ENCODE data around the gene MAP2. TPM values are rescaled to one million over a fixed set of nuclear protein-coding genes. Genes with fewer than 3 reads are reported as not detected.
"Not testable (repeated sequence)": the region's sequence is repeated elsewhere in the genome, so short reads cannot be mapped to it uniquely, and the experiment has no call there.

MAP2 gene
- total RNA-seq, 2 experiments from 2014 or later: 0.10 TPM; not detected in 1

DNA sequence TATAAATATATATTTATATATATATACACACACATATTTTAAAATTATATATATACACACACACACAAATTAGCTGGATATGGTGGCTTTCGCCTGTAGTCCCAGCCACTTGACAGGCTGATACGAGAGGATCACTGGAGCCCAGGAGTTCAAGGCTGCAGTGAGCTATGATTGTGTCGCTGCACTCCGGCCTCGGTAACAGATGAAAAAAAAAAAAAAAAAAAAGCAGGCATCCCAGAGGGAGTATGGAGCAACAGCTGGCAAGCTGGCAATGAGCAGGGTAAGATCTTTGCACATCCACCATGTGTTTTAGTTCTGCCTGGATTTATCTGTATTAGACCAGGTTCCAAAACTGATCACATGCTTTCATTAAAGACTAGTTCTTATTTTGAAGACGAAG is 170.1 kb downstream of the MAP2 start:
- TF ChIP-seq, protein P1, sequence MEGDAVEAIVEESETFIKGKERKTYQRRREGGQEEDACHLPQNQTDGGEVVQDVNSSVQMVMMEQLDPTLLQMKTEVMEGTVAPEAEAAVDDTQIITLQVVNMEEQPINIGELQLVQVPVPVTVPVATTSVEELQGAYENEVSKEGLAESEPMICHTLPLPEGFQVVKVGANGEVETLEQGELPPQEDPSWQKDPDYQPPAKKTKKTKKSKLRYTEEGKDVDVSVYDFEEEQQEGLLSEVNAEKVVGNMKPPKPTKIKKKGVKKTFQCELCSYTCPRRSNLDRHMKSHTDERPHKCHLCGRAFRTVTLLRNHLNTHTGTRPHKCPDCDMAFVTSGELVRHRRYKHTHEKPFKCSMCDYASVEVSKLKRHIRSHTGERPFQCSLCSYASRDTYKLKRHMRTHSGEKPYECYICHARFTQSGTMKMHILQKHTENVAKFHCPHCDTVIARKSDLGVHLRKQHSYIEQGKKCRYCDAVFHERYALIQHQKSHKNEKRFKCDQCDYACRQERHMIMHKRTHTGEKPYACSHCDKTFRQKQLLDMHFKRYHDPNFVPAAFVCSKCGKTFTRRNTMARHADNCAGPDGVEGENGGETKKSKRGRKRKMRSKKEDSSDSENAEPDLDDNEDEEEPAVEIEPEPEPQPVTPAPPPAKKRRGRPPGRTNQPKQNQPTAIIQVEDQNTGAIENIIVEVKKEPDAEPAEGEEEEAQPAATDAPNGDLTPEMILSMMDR (conservative IDR thresholded peaks at IDR 0.05; ENCODE audit: low read length): no peak
- no peak for TF ChIP-seq EZH2phosphoT487 (IDR thresholded peaks at IDR 0.05; ENCODE audit: borderline replicate concordance, low read depth, low read length)
- no peak overlapping the region for H3K27ac ChIP-seq (ENCODE audit: low read depth, low read length, poor library complexity, severe bottlenecking)
- no peaks in the 10 kb centered on the region for H3K9me2 ChIP-seq (ENCODE audit: insufficient read depth, low read length)
- H3K4me2 ChIP-seq (ENCODE audit: low read length): no peak overlapping the region
- no peak overlapping the region for H2AFZ ChIP-seq (ENCODE audit: low read length)
- intact Hi-C loops (cut with micrococcal nuclease; ENCODE audit: unreplicated experiment): no loop called here
- POLR2A ChIA-PET: no interaction called here
- H3K79me2 ChIP-seq (ENCODE audit: insufficient read depth, low read depth, low read length): no peaks in the 10 kb centered on the region
- H4K20me1 ChIP-seq (ENCODE audit: insufficient read depth, low read length): no peaks in the 10 kb centered on the region
- no peak for DNase-seq (ENCODE audit: low spot score)
- H3K4me3 ChIP-seq (ENCODE audit: low read depth, low read length, poor library complexity, severe bottlenecking): no peak overlapping the region
- no peaks in the 10 kb centered on the region for H3K9me3 ChIP-seq (ENCODE audit: low read length)
- no peaks in the 10 kb centered on the region for H3K4me1 ChIP-seq (ENCODE audit: insufficient read depth, low read length, poor library complexity, severe bottlenecking)
- H3K36me3 ChIP-seq (ENCODE audit: insufficient read depth, low read length): no peaks in the 10 kb centered on the region
- BruUV-seq (replicated peaks): no TSS peak
- CTCF ChIA-PET (ENCODE audit: unreplicated experiment): no interaction called here

DNA sequence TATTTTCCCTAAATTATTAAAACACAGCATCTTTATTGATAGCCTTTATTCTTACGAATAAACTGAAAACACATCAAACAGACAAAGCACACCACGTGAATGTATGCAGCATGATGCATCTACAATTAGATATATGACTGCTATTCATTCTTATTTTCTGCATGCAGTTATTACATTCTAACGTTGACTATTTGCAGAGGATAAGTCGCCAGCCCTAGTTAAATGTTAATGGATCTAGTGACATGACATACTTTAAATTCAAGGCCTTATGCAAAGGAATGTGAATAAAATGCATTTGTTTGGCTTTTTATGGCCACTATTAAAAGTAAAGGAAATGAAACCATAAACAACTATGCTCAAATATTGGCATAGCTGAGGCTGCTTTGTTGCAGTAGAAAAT is 172.4 kb downstream of the MAP2 start:
- no peak overlapping the region for H2AFZ ChIP-seq (ENCODE audit: low read length)
- intact Hi-C loops (cut with micrococcal nuclease; ENCODE audit: unreplicated experiment): no loop called here
- no peak overlapping the region for H3K4me2 ChIP-seq (ENCODE audit: low read length)
- H3K79me2 ChIP-seq (ENCODE audit: insufficient read depth, low read depth, low read length): no peaks in the 10 kb centered on the region
- POLR2A ChIA-PET: interaction anchor here (0.6 kb wide), 1 partner anchor 219 kb away, joined by 3 read pairs; no protein-coding TSS in a partner anchor
- no peak overlapping the region for H3K4me3 ChIP-seq (ENCODE audit: low read depth, low read length, poor library complexity, severe bottlenecking)
- no peaks in the 10 kb centered on the region for H3K9me2 ChIP-seq (ENCODE audit: insufficient read depth, low read length)
- H3K4me1 ChIP-seq (ENCODE audit: insufficient read depth, low read length, poor library complexity, severe bottlenecking): no peaks in the 10 kb centered on the region
- TF ChIP-seq, protein P1 (conservative IDR thresholded peaks at IDR 0.05; ENCODE audit: low read length): no peak
- no peak for TF ChIP-seq EZH2phosphoT487 (IDR thresholded peaks at IDR 0.05; ENCODE audit: borderline replicate concordance, low read depth, low read length)
- no TSS peak for BruUV-seq (replicated peaks)
- no peaks in the 10 kb centered on the region for H4K20me1 ChIP-seq (ENCODE audit: insufficient read depth, low read length)
- no peak overlapping the region for H3K27ac ChIP-seq (ENCODE audit: low read depth, low read length, poor library complexity, severe bottlenecking)
- no peak for DNase-seq (ENCODE audit: low spot score)
- H3K9me3 ChIP-seq (ENCODE audit: low read length): no peaks in the 10 kb centered on the region
- no peaks in the 10 kb centered on the region for H3K36me3 ChIP-seq (ENCODE audit: insufficient read depth, low read length)
- CTCF ChIA-PET (ENCODE audit: unreplicated experiment): no interaction called here

DNA sequence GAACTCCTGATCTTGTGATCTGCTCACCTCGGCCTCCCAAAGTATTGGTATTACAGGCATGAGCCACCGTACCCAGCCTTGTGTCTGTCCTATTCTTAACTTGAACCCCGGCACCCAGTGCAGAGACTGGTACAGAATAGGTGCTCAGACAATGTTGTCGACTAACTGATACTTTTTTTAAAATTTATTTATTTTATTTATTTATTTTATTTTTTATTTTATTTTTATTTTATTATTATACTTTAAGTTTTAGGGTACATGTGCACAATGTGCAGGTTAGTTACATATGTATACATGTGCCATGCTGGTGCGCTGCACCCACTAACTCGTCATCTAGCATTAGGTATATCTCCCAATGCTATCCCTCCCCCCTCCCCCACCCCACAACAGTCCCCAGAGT is 174.4 kb downstream of the MAP2 start:
- POLR2A ChIA-PET; BruUV-seq (replicated peaks): not testable (repeated sequence)

More for the DNA sequence above, 174.4 kb downstream of the MAP2 start:
- CTCF ChIA-PET (ENCODE audit: unreplicated experiment); H3K9me3 ChIP-seq (ENCODE audit: low read length); H4K20me1 ChIP-seq (ENCODE audit: insufficient read depth, low read length); DNase-seq (ENCODE audit: low spot score); H3K27ac ChIP-seq (ENCODE audit: low read depth, low read length, poor library complexity, severe bottlenecking); H2AFZ ChIP-seq (ENCODE audit: low read length); H3K36me3 ChIP-seq (ENCODE audit: insufficient read depth, low read length); H3K79me2 ChIP-seq (ENCODE audit: insufficient read depth, low read depth, low read length); intact Hi-C loops (cut with micrococcal nuclease; ENCODE audit: unreplicated experiment); H3K4me2 ChIP-seq (ENCODE audit: low read length); H3K4me1 ChIP-seq (ENCODE audit: insufficient read depth, low read length, poor library complexity, severe bottlenecking); H3K9me2 ChIP-seq (ENCODE audit: insufficient read depth, low read length); H3K4me3 ChIP-seq (ENCODE audit: low read depth, low read length, poor library complexity, severe bottlenecking): not testable (repeated sequence)

All from OCI-LY7 (cell line).